Epidermal melanocyte (primary cell): Measurements from ENCODE around the gene RHCG.

ENCODE experiments used
- DNase-seq: peaks from one replicate; pipeline ENCODE4 v3.0.0; 2011; ENCODE audit warnings: low spot score; ENCODE audit not compliant: insufficient read length

Gene RHCG

DNA sequence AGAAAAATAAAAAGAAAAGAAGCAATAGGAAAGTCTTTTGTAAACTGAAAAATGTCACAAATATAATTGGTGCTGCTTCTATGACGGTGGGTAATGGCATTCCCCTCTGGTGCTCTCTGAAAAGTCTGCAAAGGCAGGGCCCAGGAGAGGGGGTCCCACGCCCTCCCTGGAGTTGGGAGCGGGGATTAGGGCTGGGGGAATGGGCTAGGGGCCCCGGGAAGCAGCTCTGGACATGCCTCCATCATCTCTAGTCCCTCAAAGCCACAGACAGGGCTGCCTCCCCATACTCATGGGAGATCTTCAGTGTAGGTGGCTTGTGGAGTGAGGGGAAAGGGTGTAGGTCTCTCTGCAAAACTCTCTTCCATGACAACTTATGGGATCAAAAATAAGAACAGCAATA is 7.8 kb upstream of the RHCG start:
- no peak for DNase-seq

GRCh38 chr15:89502867-89503595 is 6.6 kb upstream of the RHCG start:
- DNase-seq, result no peak

DNA sequence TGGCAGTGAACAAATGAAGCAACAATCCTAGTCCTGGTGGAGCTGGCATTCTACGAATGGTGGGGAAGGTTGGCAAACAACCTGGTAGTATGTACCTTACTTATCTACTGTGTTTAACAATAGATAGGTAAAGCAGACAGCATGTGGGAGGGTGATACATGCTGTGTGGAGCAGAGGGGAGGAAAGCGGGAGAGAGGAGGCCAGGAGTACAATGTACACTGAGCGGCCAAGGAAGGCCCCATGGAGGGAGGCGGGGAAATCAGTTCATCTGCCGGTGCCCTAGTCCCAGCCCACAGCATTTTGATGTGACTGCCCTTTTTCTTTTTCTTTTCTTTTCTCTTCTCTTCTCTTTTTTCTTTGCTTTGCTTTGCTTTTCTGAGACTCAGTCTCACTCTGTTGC is 5.3 kb upstream of the RHCG start:
- no peak for DNase-seq

- DNase-seq, result no peak
These were observed 4.3 kb upstream of the RHCG start for GRCh38 chr15:89500397-89501270.

- DNase-seq, result no peak
These were observed 2.8 kb upstream of the RHCG start for GRCh38 chr15:89499156-89499555.

DNA sequence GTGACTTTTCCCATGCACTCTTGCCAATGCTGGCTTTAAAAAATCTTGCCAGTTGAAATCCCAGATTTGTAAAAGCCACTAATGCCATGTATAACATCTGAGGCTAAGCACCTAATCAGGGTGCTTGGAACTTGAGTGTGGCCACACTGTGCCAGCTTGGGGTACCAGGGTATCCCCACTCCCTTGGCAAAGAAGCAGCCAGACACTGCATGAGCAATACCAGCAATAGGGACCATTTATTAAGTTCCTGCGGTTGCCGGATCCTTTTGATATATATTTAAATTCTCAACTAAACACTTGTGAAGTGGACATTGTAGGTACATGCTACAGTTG is 2.2 kb upstream of the RHCG start:
- DNase-seq, result no peak

DNA sequence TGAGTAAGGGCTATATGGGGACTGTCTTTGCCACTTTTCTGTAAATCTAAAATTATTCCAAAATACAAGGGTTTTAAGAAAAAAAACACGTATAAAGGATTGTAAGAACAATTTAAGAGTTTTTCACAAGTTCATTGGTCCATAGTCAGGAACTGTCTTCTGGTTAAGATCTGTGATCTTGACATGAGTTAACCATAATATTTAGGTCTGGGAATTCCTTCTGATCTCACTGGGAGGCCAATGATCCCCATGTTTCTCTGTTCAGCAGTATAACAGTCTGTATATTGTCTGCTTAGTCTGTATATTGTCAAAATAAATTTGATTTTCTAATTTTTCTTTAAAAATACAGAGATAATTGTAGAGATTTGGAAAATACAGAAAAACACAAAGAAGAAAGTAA is 848 bp upstream of the RHCG start:
- no peak for DNase-seq

- DNase-seq, result no peak
These were observed 691 bp downstream of the RHCG start for GRCh38 chr15:89495638-89496145.

- no peak for DNase-seq
These were observed 1.3 kb downstream of the RHCG start for GRCh38 chr15:89494941-89495637.

- no peak for DNase-seq
These were observed 2.4 kb downstream of the RHCG start for GRCh38 chr15:89494031-89494430.

GRCh38 chr15:89492934-89493631 is 3.3 kb downstream of the RHCG start:
- no peak for DNase-seq

DNA sequence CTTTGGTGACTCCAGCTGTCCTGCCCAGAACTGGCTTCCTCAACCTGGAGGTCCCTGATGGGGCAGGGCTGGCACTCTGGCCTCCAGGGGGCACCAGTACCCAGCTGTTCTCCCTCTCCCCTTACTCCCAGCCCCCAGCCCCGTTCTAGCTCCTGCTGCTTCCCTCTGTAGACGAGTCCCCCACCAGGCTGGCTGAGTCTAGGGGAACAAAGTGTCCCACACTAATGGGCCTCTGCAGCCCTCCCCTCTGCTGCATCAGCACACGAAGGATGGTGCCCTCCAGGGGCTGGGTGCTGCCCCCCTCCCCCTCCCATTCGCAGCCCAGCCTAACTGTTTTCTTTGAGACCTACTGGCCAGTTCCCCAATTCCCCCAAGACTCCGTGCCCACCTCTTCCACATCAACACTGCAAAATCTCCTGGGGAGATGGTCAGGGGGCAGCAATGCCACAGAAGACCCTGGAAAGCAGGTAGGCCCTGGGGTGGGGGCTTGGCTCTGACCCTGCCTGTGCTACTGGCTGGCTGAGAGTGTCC is 4.2 kb downstream of the RHCG start:
- no peak for DNase-seq

DNA sequence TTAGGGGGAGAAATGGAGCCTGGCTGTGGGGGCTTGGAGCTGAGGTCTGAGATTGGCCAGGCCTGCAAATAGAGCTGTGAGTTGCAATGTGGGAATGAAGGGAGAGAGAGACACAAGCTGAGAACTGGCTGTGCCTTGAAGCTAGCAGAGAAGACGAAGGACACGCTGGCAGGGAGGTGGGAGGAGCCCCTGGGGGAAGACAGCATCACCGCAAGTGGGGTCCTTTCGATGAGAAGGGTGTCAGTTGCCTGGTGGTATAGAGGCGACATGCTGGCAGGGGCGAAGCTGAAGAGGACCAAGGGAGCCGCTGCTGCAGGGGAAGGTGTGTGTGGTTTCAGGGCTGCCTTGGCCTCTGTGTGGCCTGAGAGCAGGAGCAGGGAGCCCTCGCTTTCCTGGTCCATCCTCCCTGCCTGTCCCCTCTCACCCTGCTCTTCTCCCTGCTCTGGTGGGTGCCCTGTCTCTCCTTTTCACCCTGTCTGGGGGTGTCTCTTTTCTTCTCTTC is 5.5 kb downstream of the RHCG start:
- DNase-seq, result no peak

DNA sequence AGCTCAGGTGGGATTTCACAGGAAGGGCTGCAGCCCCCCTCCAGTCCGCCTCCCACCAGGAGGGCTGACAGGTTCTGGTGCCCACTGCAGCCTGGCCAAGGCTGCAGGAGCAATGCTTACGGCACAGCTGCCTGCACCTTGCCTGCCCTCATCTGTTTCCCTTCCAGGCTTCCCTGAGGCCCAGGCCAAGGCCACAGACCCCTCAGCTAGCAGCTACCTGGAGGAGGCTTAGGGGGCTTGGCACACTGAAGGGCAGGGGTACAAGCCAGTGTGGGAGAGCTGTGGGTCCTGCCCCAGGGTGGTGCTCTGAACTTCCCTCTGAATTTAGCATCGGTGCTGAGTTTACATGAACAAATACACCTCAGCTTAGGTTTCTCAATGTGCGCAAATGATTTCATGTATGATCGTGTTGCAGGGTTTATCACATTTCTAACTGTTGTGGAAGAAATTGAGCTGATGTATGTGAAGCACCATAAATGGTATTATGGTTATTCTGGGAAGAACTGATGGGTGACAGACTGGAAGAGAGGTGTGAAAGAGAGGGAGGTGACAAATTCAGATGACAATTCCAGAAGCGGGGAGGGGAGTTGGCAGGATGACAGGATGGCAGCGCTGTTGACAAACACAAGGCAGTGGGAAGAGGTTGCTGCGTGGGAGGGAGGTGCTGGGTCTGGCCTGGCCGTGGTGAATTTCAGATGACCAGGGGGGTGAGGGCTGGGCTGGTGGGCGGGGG is 6.1 kb downstream of the RHCG start:
- DNase-seq, result no peak

DNA sequence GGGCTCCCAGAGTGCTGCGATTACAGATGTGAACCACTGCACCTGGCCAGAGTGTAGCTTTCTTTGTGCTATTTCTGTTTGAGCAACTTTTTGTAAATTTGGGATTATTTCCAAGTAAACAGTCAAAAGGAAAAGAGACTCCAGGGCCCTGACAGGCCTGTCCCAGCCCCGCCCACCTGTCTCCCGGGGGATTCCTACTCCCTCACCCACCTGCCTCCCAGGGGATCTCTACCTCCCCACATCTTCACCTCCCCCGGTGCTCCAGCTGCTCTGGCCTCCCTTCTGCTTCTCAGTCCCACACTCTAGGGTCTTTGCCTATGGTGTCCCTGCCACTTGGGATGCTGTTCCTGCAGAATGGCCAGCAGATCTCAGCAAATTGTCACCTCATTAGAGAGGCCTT is 7.0 kb downstream of the RHCG start:
- DNase-seq, result no peak

- DNase-seq, result no peak
These were observed 8.6 kb downstream of the RHCG start for GRCh38 chr15:89487791-89488190.

GRCh38 chr15:89486726-89487050 is 9.7 kb downstream of the RHCG start:
- no peak for DNase-seq

DNA sequence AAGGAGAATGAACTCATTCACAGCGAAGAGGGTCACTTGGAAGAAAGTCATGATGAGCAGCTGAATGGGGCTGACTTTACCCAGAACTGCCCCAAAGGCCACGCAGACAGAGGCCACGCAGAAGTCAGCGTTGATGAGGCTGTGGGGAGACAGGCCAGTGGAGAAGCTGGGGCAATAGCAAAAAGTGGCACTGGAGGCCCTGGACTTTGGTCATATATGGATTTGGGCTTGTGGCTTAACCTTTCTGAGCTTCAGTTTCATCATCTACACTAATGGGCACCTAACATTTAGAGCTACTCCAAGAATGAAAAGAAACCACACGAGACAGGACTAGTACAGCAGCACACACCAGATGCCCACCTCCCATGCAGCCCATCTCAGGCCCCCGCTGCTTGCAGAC is 13.3 kb downstream of the RHCG start:
- DNase-seq, result no peak

DNA sequence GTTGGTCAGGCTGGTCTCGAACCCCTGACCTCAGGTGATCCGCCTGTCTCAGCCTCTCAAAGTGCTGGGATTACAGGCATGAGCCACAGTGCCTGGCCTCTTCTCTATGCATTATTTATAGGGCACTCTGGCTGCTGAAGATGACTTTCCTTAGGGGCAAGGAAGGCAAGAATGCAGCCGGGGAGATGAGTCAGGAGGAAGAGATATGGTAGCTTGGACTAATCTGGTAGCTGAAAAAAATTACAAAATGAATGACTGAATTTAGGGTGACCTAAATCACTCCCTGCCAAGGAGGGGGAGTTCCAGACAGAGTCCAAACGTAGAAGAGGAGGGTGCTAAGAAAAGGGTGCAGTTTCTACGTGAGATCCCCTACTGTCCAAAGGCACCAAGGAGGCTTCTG is 14.2 kb downstream of the RHCG start:
- no peak for DNase-seq

DNA sequence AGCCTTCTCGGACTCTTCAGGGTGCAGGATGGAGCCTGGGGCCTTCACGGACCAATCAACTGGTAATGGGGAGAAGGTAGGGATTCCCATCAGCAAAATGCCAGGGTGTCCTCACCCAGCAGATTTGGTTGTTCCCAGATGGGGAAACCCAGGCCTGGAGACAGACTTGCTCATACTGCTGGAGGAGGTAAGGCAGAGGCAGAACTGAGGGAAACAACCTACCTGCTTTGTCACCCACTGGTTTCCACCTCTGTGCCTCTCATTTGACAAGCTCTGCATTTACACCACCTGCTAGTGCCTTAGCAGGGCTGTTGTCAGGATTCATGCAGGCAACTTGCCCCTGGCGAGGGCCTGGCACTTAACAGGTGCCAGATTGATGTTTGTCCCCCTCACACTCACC is 15.9 kb downstream of the RHCG start:
- DNase-seq, result no peak

DNA sequence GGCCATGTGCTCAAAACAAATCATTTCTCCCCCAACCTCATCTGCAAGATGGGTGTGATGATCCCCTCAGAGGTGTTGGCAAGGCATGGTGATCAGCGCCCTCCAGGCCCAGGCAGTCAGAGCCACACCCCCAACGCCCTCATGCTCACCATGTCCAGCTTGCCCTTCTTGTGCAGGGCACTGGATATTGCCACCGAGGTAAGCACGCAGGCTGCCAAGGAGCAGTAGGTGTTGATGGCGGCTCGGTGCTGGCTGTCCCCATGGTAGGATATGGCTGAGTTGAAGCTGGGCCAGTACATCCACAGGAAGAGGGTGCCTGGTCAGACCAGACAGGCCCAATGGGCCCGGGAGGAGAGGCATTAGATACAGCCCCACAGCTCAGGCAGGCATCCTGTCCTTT is 17.2 kb downstream of the RHCG start:
- DNase-seq, result no peak
